C1 segment of cervical spinal cord (tissue), 14 donors: Measurements from ENCODE around the gene ITGB1BP1.

Experiments used
- DNase-seq, 14 donors: peaks; one replicate each; lab custom pipeline; 2025; lab: John Stamatoyannopoulos, UW

ITGB1BP1 gene

DNA sequence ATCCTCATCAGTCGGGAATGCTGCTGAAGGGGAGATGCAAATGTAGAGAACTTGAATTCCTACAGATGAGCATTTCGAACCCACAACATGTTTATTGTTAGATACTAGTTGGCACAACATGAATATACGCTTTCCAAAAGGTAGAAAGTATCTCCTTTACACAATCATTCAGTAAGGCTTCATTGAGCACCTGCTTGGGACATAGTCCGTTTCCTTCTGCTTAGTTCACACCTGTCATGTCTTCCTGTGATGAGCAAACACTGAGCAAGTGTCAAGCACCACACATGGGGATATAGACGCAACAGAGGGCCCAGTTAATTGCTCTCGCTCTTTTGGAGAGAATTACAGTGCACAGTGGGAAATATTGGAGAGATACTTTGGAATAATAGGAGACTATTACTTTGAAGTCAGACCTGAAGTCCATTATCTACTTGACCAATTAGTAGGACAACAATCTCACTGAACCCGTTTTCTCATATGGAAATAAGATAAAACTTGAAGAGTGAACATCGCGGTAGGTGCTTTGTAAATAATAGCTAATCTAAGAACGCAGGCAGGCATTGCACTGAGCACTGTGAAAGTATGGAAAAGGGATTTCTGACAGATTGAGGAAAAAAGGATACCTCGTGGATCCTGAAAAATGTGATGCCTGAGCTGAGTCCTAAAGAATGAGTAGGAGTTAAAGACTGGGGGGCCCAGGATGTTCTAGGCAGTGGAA lies 1.3 kb upstream of the ITGB1BP1 start:
- no peak for DNase-seq

DNA sequence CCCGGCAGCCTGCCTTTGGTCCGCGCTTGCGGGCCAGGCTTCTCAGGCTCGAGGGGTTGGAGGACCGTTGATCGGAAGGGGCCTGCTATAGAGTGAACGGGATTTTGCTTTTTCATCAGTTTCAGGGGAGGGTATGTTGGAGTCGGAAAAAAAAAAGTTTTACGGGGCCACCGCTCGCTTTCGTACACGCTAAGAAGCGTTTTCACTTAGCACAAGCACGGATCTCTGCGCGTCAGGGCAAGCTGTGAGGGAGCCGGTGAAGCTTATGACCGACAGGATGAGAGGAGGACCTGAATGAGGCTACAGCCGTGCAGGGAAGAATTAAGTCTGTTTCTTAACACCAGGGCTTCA lies 569 bp upstream of the ITGB1BP1 start:
- DNase-seq: no peak

DNA sequence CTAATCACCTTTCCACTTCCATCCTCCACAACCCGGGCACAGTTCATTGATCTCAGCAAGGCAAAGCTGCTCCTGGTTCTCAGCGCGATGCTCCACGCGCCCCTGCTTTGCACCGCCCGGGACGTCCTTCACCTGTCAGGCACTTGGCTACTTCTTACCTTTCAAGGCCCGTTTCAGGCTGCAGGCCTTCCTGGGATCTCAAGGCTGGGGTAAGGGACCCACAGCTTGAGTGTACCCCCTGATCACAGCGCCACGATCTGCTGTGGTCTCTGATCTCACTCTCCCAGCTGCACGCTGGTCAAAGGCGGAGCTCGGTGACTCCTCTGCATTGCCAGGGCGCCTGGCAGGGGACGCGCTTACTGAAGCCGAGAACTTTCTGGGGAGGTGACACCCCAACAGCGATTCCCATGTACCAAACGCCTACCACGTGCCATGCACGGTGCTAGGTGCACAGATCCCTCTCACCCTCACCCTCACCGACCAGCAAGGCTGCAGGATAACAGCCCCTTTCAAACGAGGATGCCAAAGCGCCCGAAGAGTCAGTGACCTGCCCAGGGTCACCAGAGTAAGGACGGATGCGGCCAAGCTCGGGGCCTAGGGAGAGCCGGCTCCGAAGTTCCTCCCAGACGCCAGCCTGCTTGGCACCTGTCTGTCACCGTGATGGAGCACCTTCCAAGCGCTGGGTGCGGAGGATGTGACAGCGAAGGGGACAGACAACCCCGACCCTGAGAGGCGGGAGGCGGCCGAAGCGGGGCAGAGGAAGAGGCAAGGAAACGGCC lies 818 bp downstream of the ITGB1BP1 start:
- peak in 13 of 14 donors; percentile 15 to 68 (median 61) for DNase-seq

DNA sequence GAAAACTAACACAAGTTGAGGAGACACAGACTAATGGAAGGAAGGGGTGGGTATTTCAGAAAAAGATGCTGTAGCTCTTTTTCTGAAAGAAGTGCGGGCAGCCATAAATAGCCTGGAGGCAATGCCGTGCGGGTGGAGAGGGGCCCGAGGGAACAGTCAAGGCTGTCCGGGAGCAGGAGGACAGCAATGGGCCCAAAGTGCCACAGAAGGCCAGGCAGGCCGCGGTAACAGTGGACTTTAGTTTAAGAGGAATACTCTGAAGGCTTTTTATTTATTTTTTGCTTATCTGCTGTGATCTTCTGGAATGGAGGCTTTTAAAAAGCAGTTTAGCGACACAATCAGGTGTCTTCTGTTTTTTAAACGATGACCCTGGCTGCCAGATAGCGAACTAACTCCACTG lies 2.8 kb downstream of the ITGB1BP1 start:
- no peak for DNase-seq

DNA sequence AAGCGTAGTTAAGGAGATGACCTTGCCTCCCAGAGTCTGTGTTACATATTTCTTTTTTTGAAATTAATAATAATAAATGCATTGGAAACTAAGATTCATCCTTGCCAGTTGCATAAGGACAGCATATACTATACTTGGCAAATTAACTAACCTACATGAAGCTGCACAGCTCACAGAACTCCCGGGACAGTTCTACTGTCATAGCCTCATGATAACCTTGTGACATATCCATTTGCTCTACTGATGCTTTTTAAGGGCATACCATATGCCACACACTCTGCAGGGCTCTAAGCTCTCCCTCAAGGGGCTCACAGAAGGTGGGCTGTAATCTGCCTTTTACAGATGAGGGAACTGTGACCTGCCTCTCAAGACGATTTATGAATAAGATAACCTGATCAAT lies 3.8 kb downstream of the ITGB1BP1 start:
- DNase-seq: no peak

DNA sequence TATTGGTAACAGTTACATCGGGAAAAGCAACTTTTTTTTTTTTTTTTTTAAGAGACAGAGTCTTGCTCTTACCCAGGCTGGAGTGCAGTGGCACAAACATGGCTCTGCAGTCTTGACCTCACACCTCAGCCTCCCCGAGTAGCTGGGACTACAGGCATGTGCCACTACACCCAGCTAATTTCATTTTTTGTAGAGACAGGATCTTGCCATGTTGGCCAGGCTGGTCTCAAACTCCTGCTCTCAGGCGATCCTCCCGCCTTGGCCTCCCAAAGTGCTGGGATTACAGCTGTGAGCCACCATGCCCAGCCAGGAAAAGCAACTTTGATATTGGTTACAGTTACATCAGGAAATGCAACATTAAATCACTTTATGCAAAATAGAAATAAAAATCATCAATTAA lies 4.6 kb downstream of the ITGB1BP1 start:
- DNase-seq: no peak

DNA sequence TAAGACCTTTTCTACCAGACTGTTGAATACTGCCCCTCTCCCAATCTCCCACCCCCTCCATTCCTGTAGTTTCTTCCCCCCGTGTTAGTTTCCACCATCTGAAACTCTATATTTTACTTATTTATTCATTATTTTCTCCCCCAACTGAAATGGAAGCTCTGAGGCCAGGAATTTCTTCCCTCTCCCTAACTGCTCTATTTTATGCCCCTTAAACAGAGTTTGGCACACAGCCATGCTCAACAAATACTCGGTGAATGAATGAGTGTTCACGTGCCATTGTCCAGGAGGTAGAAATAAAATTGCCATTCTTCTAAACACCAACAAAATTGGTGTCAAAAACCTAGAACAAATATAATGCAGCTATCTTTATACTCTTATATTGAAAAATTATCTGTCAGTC lies 5.6 kb downstream of the ITGB1BP1 start:
- no peak for DNase-seq

DNA sequence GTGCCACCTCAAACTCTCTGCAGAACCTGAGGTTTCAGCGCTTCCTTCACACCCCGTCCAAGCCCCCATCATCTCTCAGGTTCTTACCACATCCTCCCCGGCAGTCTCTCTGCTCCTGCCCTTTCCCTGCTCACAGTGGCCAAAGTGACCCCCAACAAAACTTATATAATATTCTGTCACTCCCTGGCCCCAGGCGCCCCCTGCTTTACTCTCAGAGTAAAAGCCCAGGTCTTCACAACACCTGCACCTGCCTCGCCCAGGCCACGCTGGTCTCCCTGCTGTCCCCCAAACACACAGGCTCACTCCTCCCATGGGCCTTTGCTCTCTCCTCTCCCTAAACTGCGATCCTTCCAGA lies 6.4 kb downstream of the ITGB1BP1 start:
- DNase-seq: no peak

DNA sequence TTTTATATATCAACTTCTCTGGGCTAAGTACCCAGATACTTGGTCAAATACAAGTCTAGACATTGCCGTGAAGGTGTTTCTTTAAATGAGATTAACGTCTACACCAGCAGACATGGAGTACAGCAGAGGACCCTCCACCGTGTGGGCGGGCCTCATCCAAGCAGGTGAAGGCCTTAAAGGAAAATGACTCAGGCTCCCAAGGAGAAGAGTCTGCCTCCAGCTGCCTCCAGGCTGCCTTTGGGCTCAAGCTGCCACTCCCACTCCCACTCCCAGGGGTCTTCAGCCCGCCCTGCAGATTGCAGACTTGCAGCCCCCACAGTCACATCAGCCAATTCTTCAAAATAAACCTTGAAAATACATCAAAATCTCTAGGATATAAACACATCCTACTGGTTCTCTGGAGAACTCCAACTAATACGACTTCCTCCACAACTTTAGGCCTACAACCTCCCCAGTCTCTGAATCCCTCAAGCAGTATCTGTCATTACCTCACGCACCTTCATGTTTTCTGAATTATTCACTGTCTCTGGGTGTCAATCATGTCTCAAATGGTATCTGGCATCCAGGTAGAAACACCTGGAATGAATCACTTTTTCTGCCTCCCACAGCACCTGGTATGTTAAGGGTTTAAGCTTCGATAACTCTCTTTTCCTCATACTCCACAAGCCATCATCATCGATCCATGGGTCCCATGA lies 6.9 kb downstream of the ITGB1BP1 start:
- DNase-seq: no peak

DNA sequence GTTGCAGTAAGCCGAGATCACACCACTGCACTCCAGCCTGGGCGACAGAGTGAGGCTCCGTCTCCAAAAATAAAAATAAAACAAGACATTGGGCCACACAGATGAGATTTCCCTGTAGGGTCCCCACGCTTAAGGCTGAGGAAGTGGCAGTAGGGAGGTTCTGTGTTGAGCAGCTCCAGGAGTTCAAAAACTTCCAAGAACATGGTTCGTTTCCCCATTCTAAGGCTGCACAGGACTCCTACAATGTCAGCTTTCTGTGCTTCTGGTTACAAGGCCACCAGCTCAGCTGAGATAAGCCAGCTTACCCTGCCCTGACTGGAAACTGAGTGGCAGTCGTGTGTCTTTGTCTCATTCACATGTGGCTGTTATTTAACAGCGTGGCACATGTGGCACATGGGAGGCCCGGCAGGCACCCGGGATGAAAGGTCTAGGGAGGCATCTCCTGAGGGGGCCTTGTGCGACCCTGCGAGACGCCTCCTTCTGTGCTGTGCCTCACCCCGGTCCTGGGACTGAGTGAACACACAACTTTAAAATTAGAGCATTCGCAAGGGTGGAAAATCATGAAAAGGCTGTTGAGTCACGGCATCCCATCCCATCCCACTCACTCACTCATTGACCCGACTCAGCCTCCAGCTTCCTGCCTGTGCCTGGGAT lies 7.7 kb downstream of the ITGB1BP1 start:
- no peak for DNase-seq

DNA sequence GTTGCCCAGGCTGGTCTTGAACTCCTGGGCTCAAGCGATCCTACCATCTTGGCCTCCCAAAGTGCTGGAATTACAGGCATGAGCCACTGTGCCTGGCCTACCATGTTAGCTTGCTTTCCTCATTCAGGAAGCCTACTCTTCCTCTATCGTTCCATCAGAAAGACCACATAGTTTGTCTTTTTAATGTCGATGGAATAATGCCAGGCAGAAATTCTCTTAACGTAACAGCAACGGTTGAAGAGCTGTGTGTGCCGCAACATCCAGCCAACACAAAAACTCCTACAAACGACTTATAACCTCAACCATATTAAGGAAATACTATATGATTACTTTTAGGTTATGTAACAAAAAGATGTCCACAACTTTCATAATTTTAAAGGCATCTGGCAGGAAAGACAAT lies 10.5 kb downstream of the ITGB1BP1 start:
- no peak for DNase-seq

DNA sequence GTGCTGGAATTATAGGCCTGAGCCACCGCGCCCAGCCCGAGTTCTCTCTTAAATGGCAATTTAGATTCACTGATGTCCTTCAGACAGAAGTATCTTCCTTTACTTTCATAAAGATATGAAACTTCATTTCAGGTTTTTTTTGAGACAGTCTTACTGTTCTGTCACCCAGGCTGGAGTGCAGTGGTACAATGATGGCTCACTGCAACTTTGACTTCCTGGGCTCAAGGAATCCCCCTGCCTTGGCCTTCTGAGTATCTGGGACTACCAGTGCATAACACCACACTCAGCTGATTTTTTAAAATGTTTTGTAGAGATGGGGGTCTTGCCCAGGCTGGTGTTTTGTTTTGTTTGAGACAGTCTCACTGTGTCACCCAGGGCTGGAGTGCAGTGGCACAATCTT lies 13.2 kb downstream of the ITGB1BP1 start:
- no peak for DNase-seq

DNA sequence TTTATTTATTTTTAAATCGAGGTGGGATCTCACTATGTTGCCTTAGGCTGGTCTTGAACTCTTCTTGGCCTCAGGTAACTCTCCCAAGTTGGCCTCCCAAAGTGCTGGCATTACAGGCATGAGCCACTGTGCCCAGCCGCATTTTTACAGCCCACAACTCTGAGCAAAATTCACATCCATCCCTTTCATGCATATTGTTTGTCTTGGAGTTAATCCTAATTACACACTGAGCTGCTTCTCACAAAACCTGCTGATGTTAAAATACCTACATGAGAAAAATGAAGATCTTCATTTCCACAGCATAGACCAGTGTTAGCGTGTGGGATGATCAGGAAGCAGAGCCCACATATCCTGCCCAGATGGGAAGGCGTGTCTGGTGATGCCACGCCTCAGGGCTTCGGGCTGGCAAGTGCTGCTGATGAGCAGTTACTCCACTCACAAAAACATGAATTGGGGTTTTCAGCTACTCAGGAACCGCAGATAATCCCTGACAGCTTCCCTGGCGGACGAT lies 14.6 kb downstream of the ITGB1BP1 start:
- DNase-seq: peak in 1 of 14 donors; percentile 70

DNA sequence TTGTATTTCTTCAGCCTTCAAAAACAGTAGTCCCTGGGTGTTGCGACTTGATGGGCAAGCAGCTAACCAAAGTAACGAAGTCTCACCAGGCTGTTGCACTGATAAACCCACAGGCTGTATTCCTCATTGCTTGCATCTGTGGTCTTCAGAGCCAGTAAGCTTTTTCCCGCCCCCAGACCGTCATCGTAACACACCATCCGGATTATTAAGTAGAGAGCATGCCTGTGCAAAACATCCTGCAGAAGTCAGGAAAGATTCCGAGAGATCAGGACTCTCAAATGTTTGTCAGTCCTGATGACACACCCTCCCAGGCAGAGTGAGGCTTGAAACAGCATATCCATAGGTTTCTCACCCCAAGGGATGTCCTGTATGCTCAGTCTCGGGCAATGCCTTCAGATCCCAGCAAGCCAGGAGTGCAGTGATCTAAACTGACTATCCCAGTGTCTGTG lies 15.9 kb downstream of the ITGB1BP1 start:
- DNase-seq: no peak

DNA sequence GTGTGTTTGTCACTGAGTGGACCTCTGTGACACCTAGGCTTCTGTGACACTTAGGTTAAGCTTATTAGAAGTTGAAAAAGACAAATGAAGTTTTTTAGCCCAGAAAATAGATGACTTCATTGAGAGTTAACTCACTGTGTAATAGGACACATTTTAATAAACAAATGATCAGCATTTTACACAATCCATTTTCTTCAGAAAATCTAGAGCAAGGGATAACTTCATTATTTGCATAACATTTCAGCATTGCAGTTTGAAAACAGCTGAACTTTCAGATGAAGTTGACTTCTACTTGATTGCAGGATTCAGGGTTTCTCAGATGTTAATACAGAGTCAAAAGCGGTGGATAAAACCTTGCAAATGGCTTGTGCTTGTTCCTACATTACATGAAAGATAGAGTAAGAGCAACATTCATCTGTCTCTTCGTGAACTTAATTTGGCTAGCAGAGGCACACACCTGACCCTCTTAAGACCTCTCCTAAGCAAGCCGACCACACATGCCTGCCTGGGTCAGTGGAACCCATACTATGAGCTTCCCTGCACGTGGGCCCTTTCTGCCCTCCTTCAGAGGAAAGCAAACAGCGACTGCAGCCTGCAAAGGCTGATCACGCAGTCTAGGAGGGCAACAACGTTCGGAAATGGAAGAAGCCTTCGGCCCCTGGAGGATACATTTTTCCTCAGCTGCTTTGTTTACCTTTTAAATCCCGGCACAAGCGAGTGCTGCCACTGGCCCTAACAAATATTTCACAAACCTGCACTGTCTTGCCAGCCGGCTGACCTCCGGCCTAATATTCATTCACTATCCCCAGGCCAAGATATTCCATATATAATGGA lies 16.6 kb downstream of the ITGB1BP1 start:
- DNase-seq: no peak

DNA sequence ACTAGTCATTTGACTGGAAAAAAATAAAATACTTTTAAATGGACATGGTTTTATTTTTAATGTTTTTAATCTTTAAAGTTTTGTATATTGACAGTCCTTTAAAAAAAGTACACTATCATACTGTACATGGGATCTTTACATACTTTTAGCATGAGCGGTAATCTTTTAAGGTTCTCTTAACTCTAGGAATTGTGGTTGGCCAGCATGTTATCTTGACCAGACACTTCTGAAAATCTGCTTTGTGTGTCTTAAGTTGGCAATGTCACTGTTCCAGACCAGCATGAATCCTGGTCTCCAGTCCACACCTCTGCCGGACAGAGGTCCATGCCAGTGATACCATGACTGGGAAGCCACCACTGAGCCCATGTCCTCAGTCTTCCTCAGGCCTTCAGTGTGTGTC lies 17.7 kb downstream of the ITGB1BP1 start:
- no peak for DNase-seq

DNA sequence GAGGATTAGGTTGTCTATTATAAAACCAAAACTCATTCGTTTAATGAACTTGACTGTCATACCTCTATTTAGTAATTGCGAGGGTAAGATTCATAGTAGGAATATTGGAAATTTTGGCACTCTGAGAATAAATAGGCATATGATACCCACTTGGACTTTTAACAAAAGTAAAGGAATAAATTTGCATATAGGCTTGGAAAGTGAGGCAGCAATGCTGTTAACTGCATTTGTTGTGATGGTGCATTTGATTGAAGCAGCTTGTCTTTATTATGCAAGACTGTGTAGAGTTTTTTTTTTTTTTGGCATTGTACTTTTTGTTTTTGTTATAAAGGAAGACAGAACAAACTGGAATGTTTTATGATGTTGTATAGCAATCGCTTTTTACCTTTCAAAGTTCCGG lies 18.9 kb downstream of the ITGB1BP1 start:
- no peak for DNase-seq

DNA sequence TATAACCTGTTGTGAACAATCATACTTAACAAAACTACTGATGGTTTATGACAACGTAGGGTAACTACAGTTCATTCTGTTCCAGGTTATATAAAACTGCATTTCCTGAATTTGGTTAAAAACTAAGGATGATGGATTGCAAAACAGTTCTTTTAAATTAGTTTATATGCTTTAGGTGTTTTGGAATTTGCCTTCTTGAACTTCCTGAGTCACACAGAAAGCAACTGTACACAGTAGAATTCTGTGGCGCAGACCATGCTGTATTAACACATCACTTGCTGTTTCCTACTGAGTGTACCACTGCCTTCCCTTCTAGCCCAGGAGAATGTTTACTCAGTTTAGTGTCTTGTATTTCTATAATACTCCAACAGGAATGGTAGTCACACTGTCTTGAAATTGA lies 19.4 kb downstream of the ITGB1BP1 start:
- no peak for DNase-seq

DNA sequence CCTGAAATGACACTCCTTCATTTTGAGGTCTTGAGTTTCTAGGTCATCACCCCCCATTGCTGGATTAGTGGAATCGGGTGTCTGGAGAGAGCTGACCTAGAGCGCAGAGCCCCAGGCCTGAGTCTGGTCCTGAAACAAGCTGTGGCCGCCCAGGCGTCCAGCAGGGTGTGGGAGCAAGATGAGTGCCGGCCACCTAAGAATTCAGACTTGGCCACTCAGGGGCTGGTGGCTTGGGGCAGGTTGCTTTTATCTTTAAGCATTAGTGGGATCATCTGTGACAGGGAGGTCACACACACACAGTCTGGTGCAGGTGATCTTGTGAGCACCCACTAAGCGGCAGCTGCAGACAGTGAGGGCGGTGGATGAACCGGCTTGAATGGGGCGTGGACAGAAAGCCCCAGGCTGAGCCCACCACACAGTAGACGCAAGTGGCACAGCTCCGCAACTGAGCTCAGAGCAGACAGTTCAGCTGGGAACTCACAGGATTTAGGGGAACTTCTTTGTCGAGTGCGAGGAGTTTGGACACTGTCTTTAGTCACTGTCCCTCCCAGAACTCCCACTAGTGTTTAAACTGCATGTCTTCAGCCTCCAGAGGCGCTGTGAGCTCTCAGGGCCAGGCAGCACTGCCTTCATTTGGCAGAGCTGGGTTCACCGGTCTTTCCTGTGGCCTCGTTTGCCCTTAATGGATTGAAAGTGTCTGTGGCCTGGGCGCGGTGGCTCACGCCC lies 21.5 kb downstream of the ITGB1BP1 start:
- DNase-seq: no peak

DNA sequence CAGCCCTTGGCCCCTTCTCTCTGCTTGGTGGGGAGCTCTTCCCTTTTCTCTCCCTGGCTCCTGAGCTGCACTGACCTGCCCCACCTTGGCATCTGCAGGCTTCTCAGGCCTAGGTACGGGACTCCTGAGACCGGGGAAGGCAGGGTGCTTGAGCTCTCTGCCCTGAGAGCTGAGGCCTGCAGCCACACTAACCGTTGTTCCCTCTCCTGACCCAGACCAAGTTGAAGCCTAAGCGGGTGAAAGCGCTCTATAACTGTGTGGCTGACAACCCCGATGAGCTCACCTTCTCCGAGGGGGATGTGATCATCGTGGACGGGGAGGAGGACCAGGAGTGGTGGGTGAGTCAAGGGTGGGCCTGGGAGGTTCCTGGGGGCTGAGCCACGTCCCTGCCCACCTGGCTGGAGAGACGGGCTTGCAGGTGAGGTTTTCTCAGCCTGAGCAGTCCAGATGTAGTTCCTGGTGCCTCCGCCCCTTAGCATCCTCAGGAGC lies 22.2 kb downstream of the ITGB1BP1 start:
- no peak for DNase-seq
